ENCODE results near the gene ETNK2.

Gene ETNK2

DNA sequence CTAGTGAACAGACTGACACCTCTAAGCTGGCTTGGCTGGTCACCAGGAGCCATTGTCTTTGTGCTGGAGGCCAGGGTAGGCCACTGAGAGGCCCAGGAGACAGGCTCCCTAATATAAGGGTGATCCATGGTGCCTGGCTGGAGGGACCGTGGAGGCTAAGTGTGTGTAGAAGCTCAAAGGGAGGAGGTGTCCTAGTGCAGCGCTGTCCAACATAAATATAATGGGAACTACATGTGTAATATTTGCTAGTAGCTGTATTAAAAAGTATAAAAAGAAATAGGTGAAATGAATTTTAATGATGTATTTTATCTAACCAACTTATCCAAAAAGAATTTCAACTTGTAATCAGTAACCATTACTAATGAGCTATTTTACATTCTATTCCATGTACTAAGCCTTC lies 44.0 kb downstream of the ETNK2 start:
- TF ChIP-seq FOXP2 (optimal IDR thresholded peaks at IDR 0.05; ENCODE audit: borderline replicate concordance, extremely low read depth, extremely low read length, insufficient read depth) (no peak), REST (IDR thresholded peaks at IDR 0.05; ENCODE audit: insufficient read depth in 1 of 2, low read depth in 2 of 2, low read length in 2 of 2) (no peak)

DNA sequence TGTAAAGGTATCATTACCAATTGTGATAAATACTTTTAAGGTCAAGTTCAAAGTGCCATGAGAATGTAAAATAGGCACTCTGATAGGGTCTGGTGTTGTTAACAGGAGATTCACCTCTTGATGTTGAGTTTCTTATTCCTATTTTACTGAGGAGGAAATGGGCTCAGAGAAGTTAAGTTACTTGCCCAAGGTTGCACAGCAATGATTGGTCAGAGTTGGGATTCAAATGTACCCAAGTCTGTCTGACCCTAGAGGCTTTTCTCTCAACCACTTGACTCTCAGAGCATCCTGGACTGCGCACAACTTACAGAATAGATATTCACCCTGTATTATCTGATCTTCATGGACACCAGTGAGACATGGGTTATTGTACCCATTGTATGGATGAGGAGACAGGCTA lies 45.0 kb downstream of the ETNK2 start:
- no peak for TF ChIP-seq TAF1 (IDR thresholded peaks at IDR 0.05; ENCODE audit: borderline replicate concordance, insufficient read depth, low read length)
- TF ChIP-seq POLR2AphosphoS5 (IDR thresholded peaks at IDR 0.05; ENCODE audit: low read depth, low read length): no peak

GRCh38 chr1:204105131-204105515 lies 46.7 kb downstream of the ETNK2 start:
- TF ChIP-seq REST (IDR thresholded peaks at IDR 0.05; ENCODE audit: insufficient read depth in 1 of 2, low read depth in 2 of 2, low read length in 2 of 2) (no peak), POLR2AphosphoS5 (IDR thresholded peaks at IDR 0.05; ENCODE audit: low read depth, low read length) (no peak), TAF1 (IDR thresholded peaks at IDR 0.05; ENCODE audit: borderline replicate concordance, insufficient read depth, low read length) (no peak), SIN3A (IDR thresholded peaks at IDR 0.05; ENCODE audit: borderline replicate concordance, insufficient read depth, low read length) (no peak), FOXP2 (optimal IDR thresholded peaks at IDR 0.05; ENCODE audit: borderline replicate concordance, extremely low read depth, extremely low read length, insufficient read depth) (no peak)

DNA sequence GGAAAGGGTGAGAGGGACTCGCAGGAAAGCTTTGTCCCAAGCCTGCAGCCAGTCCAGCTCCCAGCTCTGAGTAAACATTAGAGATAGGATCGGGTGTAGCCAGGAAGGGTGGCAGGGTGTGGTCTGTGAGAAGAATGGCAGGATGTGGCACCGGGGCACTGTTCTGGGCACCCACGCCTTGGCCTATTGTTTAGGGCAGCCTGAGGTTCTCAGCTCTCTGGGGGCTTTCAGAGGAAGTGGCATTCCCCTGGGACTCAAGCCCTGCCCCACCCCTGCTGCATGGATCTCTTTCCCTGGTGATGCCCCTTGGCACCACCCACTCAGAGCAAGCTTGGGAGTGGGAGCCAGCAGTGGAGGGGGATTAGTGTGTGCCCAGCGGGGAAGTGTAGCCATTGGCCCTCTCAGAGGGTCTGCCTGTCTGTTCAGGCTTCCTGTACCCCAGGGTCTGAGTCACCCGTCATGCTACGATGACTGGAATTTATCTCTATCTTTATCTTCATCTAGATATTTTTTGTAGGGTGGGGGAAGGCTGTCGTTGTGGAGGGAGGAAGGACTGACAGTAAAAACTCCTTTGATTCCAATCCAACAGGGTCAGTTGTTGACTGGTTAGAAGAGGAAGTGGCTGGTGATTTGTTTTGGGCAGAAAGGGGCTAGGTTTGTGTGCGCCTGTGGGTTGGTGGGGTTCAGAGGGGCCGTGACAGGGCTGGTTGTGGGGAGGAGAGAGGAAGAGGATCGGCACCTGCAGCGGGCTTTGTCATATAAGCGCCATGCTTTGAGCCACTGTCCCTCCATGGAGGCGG lies 47.3 kb downstream of the ETNK2 start:
- TF ChIP-seq TAF1 (IDR thresholded peaks at IDR 0.05; ENCODE audit: borderline replicate concordance, insufficient read depth, low read length): no peak
- no peak for TF ChIP-seq FOXP2 (optimal IDR thresholded peaks at IDR 0.05; ENCODE audit: borderline replicate concordance, extremely low read depth, extremely low read length, insufficient read depth)
- no peak for TF ChIP-seq REST (IDR thresholded peaks at IDR 0.05; ENCODE audit: insufficient read depth in 1 of 2, low read depth in 2 of 2, low read length in 2 of 2)
- no peak for TF ChIP-seq POLR2AphosphoS5 (IDR thresholded peaks at IDR 0.05; ENCODE audit: low read depth, low read length)
- no peak for TF ChIP-seq SIN3A (IDR thresholded peaks at IDR 0.05; ENCODE audit: borderline replicate concordance, insufficient read depth, low read length)

DNA sequence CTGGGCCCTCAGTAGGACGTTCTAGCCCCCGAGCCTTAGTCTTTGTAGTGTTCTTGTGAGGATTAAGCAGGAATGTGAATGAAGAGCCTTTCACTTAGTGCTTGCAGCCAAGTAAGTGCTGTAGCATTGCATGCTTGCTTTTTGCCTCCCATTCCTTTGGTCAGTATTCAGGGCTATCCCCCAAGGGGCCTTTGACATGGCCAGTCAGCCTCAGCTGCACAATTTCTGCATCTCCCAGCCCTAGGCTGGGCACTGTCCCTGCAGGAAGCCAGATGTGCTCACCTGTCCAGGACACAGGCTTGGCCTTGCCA lies 48.5 kb downstream of the ETNK2 start:
- TF ChIP-seq REST (IDR thresholded peaks at IDR 0.05; ENCODE audit: insufficient read depth in 1 of 2, low read depth in 2 of 2, low read length in 2 of 2) (no peak), TAF1 (IDR thresholded peaks at IDR 0.05; ENCODE audit: borderline replicate concordance, insufficient read depth, low read length) (no peak), POLR2AphosphoS5 (IDR thresholded peaks at IDR 0.05; ENCODE audit: low read depth, low read length) (no peak), SIN3A (IDR thresholded peaks at IDR 0.05; ENCODE audit: borderline replicate concordance, insufficient read depth, low read length) (no peak), FOXP2 (optimal IDR thresholded peaks at IDR 0.05; ENCODE audit: borderline replicate concordance, extremely low read depth, extremely low read length, insufficient read depth) (no peak)

Data from PFSK-1 (cell line).